Measurements from ENCODE around the gene DPH6. TPM values are rescaled to one million over a fixed set of nuclear protein-coding genes. Genes with fewer than 3 reads are reported as not detected.
"Not testable (repeated sequence)": the region's sequence is repeated elsewhere in the genome, so short reads cannot be mapped to it uniquely, and the experiment has no call there.

Gene DPH6
- total and polyA plus RNA-seq, 2 experiments from 2014 or later: 7.8 to 9.8 TPM

DNA sequence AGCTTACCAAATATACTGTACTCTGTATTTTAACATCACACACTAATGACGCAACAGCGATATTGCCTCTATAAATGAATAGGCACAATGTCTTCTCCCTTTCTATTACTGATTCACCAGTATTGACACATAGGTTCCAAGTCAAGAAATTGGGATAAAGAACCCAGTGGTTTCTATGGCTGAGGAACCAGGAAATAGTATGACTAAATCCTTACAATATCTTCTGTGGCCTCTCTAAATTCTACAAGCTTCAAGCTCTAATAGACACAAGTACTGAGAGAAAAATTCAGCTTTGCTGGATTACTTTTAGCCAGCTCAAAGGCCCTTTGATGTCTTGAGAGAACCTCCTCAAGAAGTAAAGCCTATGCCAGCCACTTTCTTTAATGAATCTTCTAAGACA lies 162.5 kb downstream of the DPH6 start:
- H3K36me3 ChIP-seq: no peaks in the 10 kb centered on the region
- no peaks in the 10 kb centered on the region for H3K27me3 ChIP-seq
- H3K9me3 ChIP-seq (ENCODE audit: low read depth): no peaks in the 10 kb centered on the region
- H3K4me3 ChIP-seq: no peak overlapping the region
- H3K27ac ChIP-seq: no peak overlapping the region
- TF ChIP-seq, protein P1, sequence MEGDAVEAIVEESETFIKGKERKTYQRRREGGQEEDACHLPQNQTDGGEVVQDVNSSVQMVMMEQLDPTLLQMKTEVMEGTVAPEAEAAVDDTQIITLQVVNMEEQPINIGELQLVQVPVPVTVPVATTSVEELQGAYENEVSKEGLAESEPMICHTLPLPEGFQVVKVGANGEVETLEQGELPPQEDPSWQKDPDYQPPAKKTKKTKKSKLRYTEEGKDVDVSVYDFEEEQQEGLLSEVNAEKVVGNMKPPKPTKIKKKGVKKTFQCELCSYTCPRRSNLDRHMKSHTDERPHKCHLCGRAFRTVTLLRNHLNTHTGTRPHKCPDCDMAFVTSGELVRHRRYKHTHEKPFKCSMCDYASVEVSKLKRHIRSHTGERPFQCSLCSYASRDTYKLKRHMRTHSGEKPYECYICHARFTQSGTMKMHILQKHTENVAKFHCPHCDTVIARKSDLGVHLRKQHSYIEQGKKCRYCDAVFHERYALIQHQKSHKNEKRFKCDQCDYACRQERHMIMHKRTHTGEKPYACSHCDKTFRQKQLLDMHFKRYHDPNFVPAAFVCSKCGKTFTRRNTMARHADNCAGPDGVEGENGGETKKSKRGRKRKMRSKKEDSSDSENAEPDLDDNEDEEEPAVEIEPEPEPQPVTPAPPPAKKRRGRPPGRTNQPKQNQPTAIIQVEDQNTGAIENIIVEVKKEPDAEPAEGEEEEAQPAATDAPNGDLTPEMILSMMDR (IDR thresholded peaks at IDR 0.05; ENCODE audit: low read depth, low read length): no peak
- DNase-seq (ENCODE audit: low read depth in 1 of 2, low spot score in 1 of 2): no peak
- H3K4me1 ChIP-seq (ENCODE audit: low read depth): no peaks in the 10 kb centered on the region

DNA sequence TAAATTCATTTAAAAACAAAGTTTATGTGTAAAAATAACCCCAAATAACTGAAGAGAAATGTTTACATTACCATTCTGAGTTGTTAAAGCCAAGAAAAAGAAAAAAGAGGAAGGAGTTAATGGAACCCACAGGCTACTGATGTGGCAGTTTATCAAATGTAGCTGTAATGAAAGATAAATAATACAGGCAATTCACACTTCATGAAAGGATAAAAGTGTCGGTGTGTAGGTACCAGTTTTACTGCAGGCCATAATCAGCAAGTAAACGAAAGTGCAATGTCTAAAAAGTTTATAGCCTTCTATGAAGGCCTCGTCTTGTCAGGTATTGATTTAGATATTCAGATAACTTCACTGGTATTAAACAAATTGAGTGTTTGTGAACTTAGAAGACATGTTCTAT lies 164.6 kb downstream of the DPH6 start:
- TF ChIP-seq, protein P1 (IDR thresholded peaks at IDR 0.05; ENCODE audit: low read depth, low read length): no peak

DNA sequence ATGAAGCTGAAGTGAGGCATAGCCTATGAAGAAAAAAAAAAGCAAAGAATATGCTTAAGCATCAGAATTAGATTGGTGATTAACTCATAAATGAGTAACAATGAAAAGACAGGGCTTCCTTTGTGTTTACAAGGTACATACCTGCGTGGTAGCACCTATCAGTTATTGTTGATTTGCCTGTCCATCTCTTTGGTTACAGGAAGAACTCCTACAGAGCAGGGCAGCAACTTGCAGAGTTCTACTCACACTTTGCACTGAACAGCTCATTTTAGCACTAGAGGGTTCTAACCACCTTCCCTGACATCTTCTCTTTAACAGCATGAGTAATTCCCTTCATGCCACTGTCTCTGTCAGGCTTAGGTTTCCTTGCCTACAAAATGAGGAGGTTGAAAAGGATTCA lies 166.0 kb downstream of the DPH6 start:
- H3K9me3 ChIP-seq (ENCODE audit: low read depth): no peaks in the 10 kb centered on the region
- no peaks in the 10 kb centered on the region for H3K27me3 ChIP-seq
- no peak overlapping the region for H3K4me3 ChIP-seq
- H3K36me3 ChIP-seq: no peaks in the 10 kb centered on the region
- TF ChIP-seq, protein P1 (IDR thresholded peaks at IDR 0.05; ENCODE audit: low read depth, low read length): no peak
- no peak overlapping the region for H3K27ac ChIP-seq
- no peak for DNase-seq (ENCODE audit: low read depth in 1 of 2, low spot score in 1 of 2)
- H3K4me1 ChIP-seq (ENCODE audit: low read depth): no peaks in the 10 kb centered on the region

More for the DNA sequence above, 164.6 kb downstream of the DPH6 start:
- Histone ChIP-seq H3K27ac (no peak overlapping the region), H3K4me1 (ENCODE audit: low read depth) (no peaks in the 10 kb centered on the region), H3K27me3 (no peaks in the 10 kb centered on the region), H3K9me3 (ENCODE audit: low read depth) (no peaks in the 10 kb centered on the region), H3K36me3 (no peaks in the 10 kb centered on the region), H3K4me3 (no peak overlapping the region)
- no peak for DNase-seq (ENCODE audit: low read depth in 1 of 2, low spot score in 1 of 2)

DNA sequence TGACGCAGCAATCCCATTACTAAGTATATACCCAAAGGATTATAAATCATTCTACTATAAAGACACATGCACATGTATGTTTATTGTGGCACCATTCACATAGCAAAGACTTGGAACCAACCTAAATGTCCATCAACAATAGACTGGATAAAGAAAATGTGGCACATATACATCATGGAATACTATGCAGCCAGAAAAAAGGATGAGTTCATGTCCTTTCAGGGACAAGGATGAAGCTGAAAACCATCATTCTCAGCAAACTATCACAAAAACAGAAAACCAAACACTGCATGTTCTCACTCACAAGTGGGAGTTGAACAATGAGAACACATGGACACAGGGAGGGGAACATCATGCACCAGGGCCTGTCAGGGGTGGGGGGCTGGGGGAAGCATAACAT lies 167.5 kb downstream of the DPH6 start:
- H3K4me3 ChIP-seq; H3K4me1 ChIP-seq (ENCODE audit: low read depth); DNase-seq (ENCODE audit: low read depth in 1 of 2, low spot score in 1 of 2); H3K36me3 ChIP-seq; H3K9me3 ChIP-seq (ENCODE audit: low read depth); H3K27ac ChIP-seq; H3K27me3 ChIP-seq: not testable (repeated sequence)

DNA sequence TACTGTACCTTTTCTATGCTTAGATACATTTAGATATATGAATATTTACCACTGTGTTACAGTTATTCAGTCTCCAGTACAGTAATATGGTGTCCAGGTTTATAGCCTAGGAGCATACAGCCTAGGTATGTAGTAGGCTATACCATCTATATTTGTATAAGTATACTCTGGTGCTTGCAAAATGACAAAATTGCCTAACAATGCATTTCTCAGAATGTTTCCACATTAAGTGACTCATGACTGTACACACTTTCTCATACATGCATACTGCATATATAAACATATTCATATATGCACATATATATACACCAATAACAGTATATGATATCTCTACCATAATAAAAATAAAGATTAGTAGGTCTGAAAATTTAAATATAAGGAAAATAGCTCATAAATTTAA lies 169.3 kb downstream of the DPH6 start:
- no peak overlapping the region for H3K4me3 ChIP-seq
- no peak overlapping the region for H3K27ac ChIP-seq
- H3K4me1 ChIP-seq (ENCODE audit: low read depth): no peaks in the 10 kb centered on the region
- TF ChIP-seq, protein P1 (IDR thresholded peaks at IDR 0.05; ENCODE audit: low read depth, low read length): no peak
- no peaks in the 10 kb centered on the region for H3K9me3 ChIP-seq (ENCODE audit: low read depth)
- H3K27me3 ChIP-seq: no peaks in the 10 kb centered on the region
- no peak for DNase-seq (ENCODE audit: low read depth in 1 of 2, low spot score in 1 of 2)
- H3K36me3 ChIP-seq: no peaks in the 10 kb centered on the region

DNA sequence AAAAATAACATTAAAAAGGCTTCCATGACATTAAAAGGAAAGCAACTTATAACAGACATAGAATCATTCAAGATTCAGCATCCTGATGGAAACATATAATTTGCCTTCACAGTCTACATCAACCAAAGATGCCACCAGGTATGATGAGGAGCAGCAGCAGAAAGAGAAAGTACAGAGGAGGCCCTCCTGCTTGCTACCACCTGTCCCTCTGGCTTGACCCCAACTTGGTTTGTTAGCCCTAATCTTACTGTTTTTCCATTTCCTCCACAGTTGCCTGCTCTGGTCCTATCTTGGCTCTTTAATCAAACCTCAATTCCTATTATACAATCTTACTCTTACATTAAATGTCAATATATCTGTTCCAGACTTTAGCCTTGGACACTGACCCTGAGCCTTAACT lies 171.3 kb downstream of the DPH6 start:
- no peaks in the 10 kb centered on the region for H3K9me3 ChIP-seq (ENCODE audit: low read depth)
- H3K36me3 ChIP-seq: no peaks in the 10 kb centered on the region
- no peak overlapping the region for H3K4me3 ChIP-seq
- no peaks in the 10 kb centered on the region for H3K27me3 ChIP-seq
- H3K27ac ChIP-seq: no peak overlapping the region
- no peaks in the 10 kb centered on the region for H3K4me1 ChIP-seq (ENCODE audit: low read depth)
- TF ChIP-seq, protein P1 (IDR thresholded peaks at IDR 0.05; ENCODE audit: low read depth, low read length): no peak
- no peak for DNase-seq (ENCODE audit: low read depth in 1 of 2, low spot score in 1 of 2)
